Measurements from ENCODE around the gene CD1B.
A peak's percentile ranks its signal among the peaks of the same experiment; 100 is the strongest.
"Not testable (repeated sequence)": the region's sequence is repeated elsewhere in the genome, so short reads cannot be mapped to it uniquely, and the experiment has no call there.

CD1B gene

GRCh38 chr1:158286941-158287346, 44.4 kb downstream of the CD1B start:
- Mint-ChIP-seq H3K27ac (peak overlapping the region; percentile 18), H3K4me3 (no peak overlapping the region), H3K4me1 (peaks cover 16% of the 10 kb centered on the region), H3K9me3 (no peaks in the 10 kb centered on the region), H3K36me3 (no peaks in the 10 kb centered on the region)
- no peak for ATAC-seq
- no peak for DNase-seq (ENCODE audit: low spot score in 2 of 2)

GRCh38 chr1:158286487-158286886, 44.8 kb downstream of the CD1B start:
- Mint-ChIP-seq H3K4me1 (peaks cover 16% of the 10 kb centered on the region), H3K9me3 (no peaks in the 10 kb centered on the region), H3K27ac (peak overlapping the region; percentile 18), H3K36me3 (no peaks in the 10 kb centered on the region), H3K4me3 (no peak overlapping the region)
- ATAC-seq (peak; percentile 44), DNase-seq (ENCODE audit: low spot score in 2 of 2) (no peak)

GRCh38 chr1:158285756-158286241, 45.5 kb downstream of the CD1B start:
- no peaks in the 10 kb centered on the region for H3K9me3 Mint-ChIP-seq
- H3K36me3 Mint-ChIP-seq = no peaks in the 10 kb centered on the region
- peak overlapping the region; percentile 18 for H3K27ac Mint-ChIP-seq
- peak overlapping the region; percentile 3 for H3K4me3 Mint-ChIP-seq
- DNase-seq (ENCODE audit: low spot score in 2 of 2) (no peak), ATAC-seq (peak; percentile 70)
- peaks cover 16% of the 10 kb centered on the region for H3K4me1 Mint-ChIP-seq

GRCh38 chr1:158283965-158284364, 47.4 kb downstream of the CD1B start:
- Mint-ChIP-seq H3K4me1 (peaks cover 16% of the 10 kb centered on the region), H3K4me3 (no peak overlapping the region), H3K9me3 (no peaks in the 10 kb centered on the region), H3K36me3 (no peaks in the 10 kb centered on the region), H3K27ac (no peak overlapping the region)
- DNase-seq (ENCODE audit: low spot score in 2 of 2) (no peak), ATAC-seq (peak; percentile 84)

GRCh38 chr1:158282421-158282820, 48.9 kb downstream of the CD1B start:
- H3K9me3 Mint-ChIP-seq; ATAC-seq; H3K4me3 Mint-ChIP-seq; H3K36me3 Mint-ChIP-seq; DNase-seq (ENCODE audit: low spot score in 2 of 2); H3K27ac Mint-ChIP-seq: not testable (repeated sequence)
- peaks cover 16% of the 10 kb centered on the region for H3K4me1 Mint-ChIP-seq
